Measurements from ENCODE around the gene ZBTB32. TPM values are rescaled to one million over a fixed set of nuclear protein-coding genes. Genes with fewer than 3 reads are reported as not detected.

Gene ZBTB32
- total RNA-seq, 6 experiments from 2014 or later: not detected

- no peaks in the 10 kb centered on the region for H3K9me3 Mint-ChIP-seq
- DNase-seq: no peak
- H3K27ac Mint-ChIP-seq: no peak overlapping the region
- no peak overlapping the region for H3K4me3 Mint-ChIP-seq
- peaks cover 6% of the 10 kb centered on the region for H3K27me3 Mint-ChIP-seq (ENCODE audit: insufficient read depth)
- no peak for TF ChIP-seq CTCF (IDR thresholded peaks at IDR 0.05)
- H3K36me3 Mint-ChIP-seq (ENCODE audit: low read depth): peaks cover 12% of the 10 kb centered on the region
- H3K4me1 Mint-ChIP-seq (ENCODE audit: low read depth): no peaks in the 10 kb centered on the region
These were observed 26.0 kb downstream of the ZBTB32 start for GRCh38 chr19:35730326-35730725.

GRCh38 chr19:35731353-35731752 lies 27.0 kb downstream of the ZBTB32 start:
- no peak for TF ChIP-seq CTCF (IDR thresholded peaks at IDR 0.05)
- H3K4me1 Mint-ChIP-seq (ENCODE audit: low read depth): no peaks in the 10 kb centered on the region
- H3K27ac Mint-ChIP-seq: no peak overlapping the region; the same call in 1 of the 2 replicates
- peaks cover 16% of the 10 kb centered on the region for H3K36me3 Mint-ChIP-seq (ENCODE audit: low read depth)
- DNase-seq: no peak
- no peaks in the 10 kb centered on the region for H3K9me3 Mint-ChIP-seq
- no peak overlapping the region for H3K4me3 Mint-ChIP-seq
- H3K27me3 Mint-ChIP-seq (ENCODE audit: insufficient read depth): peaks cover 9% of the 10 kb centered on the region

GRCh38 chr19:35731779-35732405 lies 27.5 kb downstream of the ZBTB32 start:
- Mint-ChIP-seq H3K36me3 (ENCODE audit: low read depth) (peaks cover 16% of the 10 kb centered on the region), H3K27ac (no peak overlapping the region), H3K4me3 (no peak overlapping the region), H3K27me3 (ENCODE audit: insufficient read depth) (peaks cover 9% of the 10 kb centered on the region), H3K9me3 (no peaks in the 10 kb centered on the region), H3K4me1 (ENCODE audit: low read depth) (no peaks in the 10 kb centered on the region)
- DNase-seq: no peak
- TF ChIP-seq CTCF (IDR thresholded peaks at IDR 0.05): no peak

- Mint-ChIP-seq H3K27me3 (ENCODE audit: insufficient read depth) (peaks cover 8% of the 10 kb centered on the region), H3K4me1 (ENCODE audit: low read depth) (no peaks in the 10 kb centered on the region), H3K36me3 (ENCODE audit: low read depth) (peaks cover 20% of the 10 kb centered on the region), H3K27ac (no peak overlapping the region), H3K4me3 (no peak overlapping the region), H3K9me3 (no peaks in the 10 kb centered on the region)
- no peak for DNase-seq
- TF ChIP-seq CTCF (IDR thresholded peaks at IDR 0.05): no peak
These were observed 28.3 kb downstream of the ZBTB32 start for GRCh38 chr19:35732540-35733179.

- peaks cover 8% of the 10 kb centered on the region for H3K27me3 Mint-ChIP-seq (ENCODE audit: insufficient read depth)
- no peak for TF ChIP-seq CTCF (IDR thresholded peaks at IDR 0.05)
- peaks cover 21% of the 10 kb centered on the region for H3K36me3 Mint-ChIP-seq (ENCODE audit: low read depth)
- no peak overlapping the region for H3K4me3 Mint-ChIP-seq
- peak overlapping the region; percentile 26; the same call in 1 of the 2 replicates for H3K27ac Mint-ChIP-seq
- DNase-seq: no peak
- H3K4me1 Mint-ChIP-seq (ENCODE audit: low read depth): no peaks in the 10 kb centered on the region
- H3K9me3 Mint-ChIP-seq: no peaks in the 10 kb centered on the region
These were observed 29.1 kb downstream of the ZBTB32 start for GRCh38 chr19:35733180-35734125.
